Measurements from ENCODE around the gene NMB. TPM values are rescaled to one million over a fixed set of nuclear protein-coding genes. Genes with fewer than 3 reads are reported as not detected.

Gene NMB
- total RNA-seq, 4 donors from 2014 or later: 3.6 to 7.4 (median 5.1) TPM

GRCh38 chr15:84608707-84609284, 49.2 kb downstream of the NMB start:
- Histone ChIP-seq H3K27ac (replicated peaks in 1 of 4) (no peak overlapping the region), H3K27me3 (no peaks in the 10 kb centered on the region), H3K4me3 (no peak overlapping the region), H3K36me3 (peaks cover 0 to 42% (median 25%) of the 10 kb centered on the region in 4 donors), H3K9me3 (no peaks in the 10 kb centered on the region), H3K4me1 (peaks cover 0 to 12% (median 4%) of the 10 kb centered on the region in 4 donors)
- no peak for TF ChIP-seq POLR2A (IDR thresholded peaks at IDR 0.05; ENCODE audit: low read depth)
- TF ChIP-seq POLR2AphosphoS5 (IDR thresholded peaks at IDR 0.05): no peak
- no peak for TF ChIP-seq EP300 (IDR thresholded peaks at IDR 0.05)
- TF ChIP-seq, protein P1, sequence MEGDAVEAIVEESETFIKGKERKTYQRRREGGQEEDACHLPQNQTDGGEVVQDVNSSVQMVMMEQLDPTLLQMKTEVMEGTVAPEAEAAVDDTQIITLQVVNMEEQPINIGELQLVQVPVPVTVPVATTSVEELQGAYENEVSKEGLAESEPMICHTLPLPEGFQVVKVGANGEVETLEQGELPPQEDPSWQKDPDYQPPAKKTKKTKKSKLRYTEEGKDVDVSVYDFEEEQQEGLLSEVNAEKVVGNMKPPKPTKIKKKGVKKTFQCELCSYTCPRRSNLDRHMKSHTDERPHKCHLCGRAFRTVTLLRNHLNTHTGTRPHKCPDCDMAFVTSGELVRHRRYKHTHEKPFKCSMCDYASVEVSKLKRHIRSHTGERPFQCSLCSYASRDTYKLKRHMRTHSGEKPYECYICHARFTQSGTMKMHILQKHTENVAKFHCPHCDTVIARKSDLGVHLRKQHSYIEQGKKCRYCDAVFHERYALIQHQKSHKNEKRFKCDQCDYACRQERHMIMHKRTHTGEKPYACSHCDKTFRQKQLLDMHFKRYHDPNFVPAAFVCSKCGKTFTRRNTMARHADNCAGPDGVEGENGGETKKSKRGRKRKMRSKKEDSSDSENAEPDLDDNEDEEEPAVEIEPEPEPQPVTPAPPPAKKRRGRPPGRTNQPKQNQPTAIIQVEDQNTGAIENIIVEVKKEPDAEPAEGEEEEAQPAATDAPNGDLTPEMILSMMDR (IDR thresholded peaks at IDR 0.05): no peak
- intact Hi-C loops (cut with DNase I): no loop called here
- DNase-seq (ENCODE audit: extremely low spot score): no peak
- 78% methylated on average over 1 of the region's 1 CpG for WGBS

DNA sequence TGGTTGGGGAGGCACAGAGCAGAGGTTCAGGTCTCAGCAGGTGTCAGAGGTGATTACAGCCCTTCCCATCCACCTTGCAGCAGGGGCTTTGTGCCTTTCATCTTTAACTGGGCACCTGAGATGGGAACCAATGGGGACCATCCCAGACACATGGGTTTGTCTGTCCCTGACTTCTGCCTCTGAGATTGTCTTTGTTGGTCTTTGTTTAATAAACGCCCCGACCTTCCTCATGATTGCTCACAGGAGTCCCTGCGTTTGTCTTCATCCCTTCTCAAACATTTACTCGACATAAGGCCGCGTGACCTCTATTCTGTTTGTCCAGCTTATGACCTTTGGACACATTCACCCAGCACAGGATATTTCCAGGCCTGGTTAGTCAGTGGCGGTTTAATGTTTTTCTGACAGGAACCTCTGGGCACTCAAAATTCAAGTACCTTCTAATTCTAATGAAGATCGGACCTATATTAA, 51.3 kb downstream of the NMB start:
- peaks cover 0 to 44% (median 26%) of the 10 kb centered on the region in 4 donors for H3K36me3 ChIP-seq
- H3K4me3 ChIP-seq: no peak overlapping the region
- H3K9me3 ChIP-seq: no peaks in the 10 kb centered on the region
- no peaks in the 10 kb centered on the region for H3K27me3 ChIP-seq
- intact Hi-C loops (cut with DNase I): no loop called here
- DNase-seq (ENCODE audit: extremely low spot score): no peak
- 77% methylated on average over 8 of the region's 8 CpGs for WGBS
- H3K27ac ChIP-seq (replicated peaks in 1 of 4): no peak overlapping the region
- no peak for TF ChIP-seq POLR2A (IDR thresholded peaks at IDR 0.05; ENCODE audit: low read depth)
- TF ChIP-seq, protein P1 (IDR thresholded peaks at IDR 0.05): no peak
- no peak for TF ChIP-seq EP300 (IDR thresholded peaks at IDR 0.05)
- TF ChIP-seq POLR2AphosphoS5 (IDR thresholded peaks at IDR 0.05): no peak
- H3K4me1 ChIP-seq: peaks cover 4 to 25% (median 11%) of the 10 kb centered on the region in 4 donors

- intact Hi-C loops (cut with DNase I): no loop called here
- Histone ChIP-seq H3K4me1 (peaks cover 5 to 32% (median 17%) of the 10 kb centered on the region in 4 donors), H3K9me3 (no peaks in the 10 kb centered on the region), H3K27ac (replicated peaks in 1 of 4) (no peak overlapping the region), H3K4me3 (no peak overlapping the region), H3K27me3 (no peaks in the 10 kb centered on the region), H3K36me3 (peaks cover 0 to 44% (median 26%) of the 10 kb centered on the region in 4 donors)
- DNase-seq (ENCODE audit: extremely low spot score): no peak
- WGBS: 51% methylated on average over 2 of the region's 2 CpGs
- TF ChIP-seq, protein P1 (IDR thresholded peaks at IDR 0.05): no peak
- no peak for TF ChIP-seq EP300 (IDR thresholded peaks at IDR 0.05)
- TF ChIP-seq POLR2AphosphoS5 (IDR thresholded peaks at IDR 0.05): no peak
- TF ChIP-seq POLR2A (IDR thresholded peaks at IDR 0.05; ENCODE audit: low read depth): no peak
Observed at GRCh38 chr15:84605554-84605882, 52.5 kb downstream of the NMB start.

Other genes starting within 250 kb of the NMB start
- 1 to 10 TPM; 4.6 to 9.5 (median 7.7) TPM for gene ZSCAN2, start 57.2 kb downstream of the NMB start, total RNA-seq
- 10 to 100 TPM; 16.7 to 22.8 (median 18.4) TPM for gene WDR73, start 3.9 kb downstream of the NMB start, total RNA-seq
- gene SEC11A, start 57.9 kb upstream of the NMB start, total RNA-seq: 10 to 100 TPM; 57.4 to 90.3 (median 73.5) TPM
- 10 to 100 TPM; 13.8 to 22.3 (median 20.2) TPM for gene ZNF592, start 90.4 kb upstream of the NMB start, total RNA-seq
- 10 to 100 TPM in 3 of 4 donors, 1 to 10 TPM in 1; 9.1 to 21.5 (median 16.2) TPM for gene ALPK3, start 159.2 kb upstream of the NMB start, total RNA-seq
- under 1 TPM in 1 of 4 donors, not detected in 3; 0.23 TPM for gene SLC28A1, start 226.5 kb upstream of the NMB start, total RNA-seq

Data from esophagus muscularis mucosa (tissue), 4 donors.